A549 (cell line): ENCODE measurements around the gene SPEF1.

ENCODE experiments used
- BHLHE40 ChIP-seq: IDR thresholded peaks from 2 replicates; pipeline ENCODE4 v1.6.1; 2012; ENCODE audit warnings: low read depth, low read length, inconsistent platforms
- CEBPB ChIP-seq, 2 experiments: fragments of >200 bp in 1 of 2; sonication (Bioruptor Twin) in 1 of 2; formaldehyde crosslinking in 1 of 2; IDR thresholded peaks; 2 replicates each; pipeline ENCODE4 v1.6.1; 2012 to 2016
- CTCF ChIP-seq: fragments of >200 bp; sonication (Bioruptor Twin); formaldehyde crosslinking; IDR thresholded peaks from 3 replicates; pipeline ENCODE4 v1.5.1; 2016
- HDAC2 ChIP-seq: fragments of 200-600 bp; sonication (generic); IDR thresholded peaks from 2 replicates; pipeline ENCODE4 v1.6.1; 2016
- JUN ChIP-seq, 2 experiments: fragments of >200 bp; sonication (Bioruptor Twin); formaldehyde crosslinking; IDR thresholded peaks; 2 replicates in 1 of 2; 3 replicates in 1 of 2; pipeline ENCODE4 v1.6.1; 2016 to 2017
- KDM5A ChIP-seq: fragments of 200-600 bp; sonication (generic); IDR thresholded peaks from 2 replicates; pipeline ENCODE4 v1.6.1; 2016; ENCODE audit warnings: antibody characterized with exemption, mild to moderate bottlenecking
- PHF8 ChIP-seq: fragments of 200-600 bp; sonication (generic); IDR thresholded peaks from 2 replicates; pipeline ENCODE4 v1.6.1; 2016; ENCODE audit warnings: low read depth, mild to moderate bottlenecking, antibody characterized with exemption, moderate library complexity, borderline replicate concordance
- POLR2A ChIP-seq: IDR thresholded peaks from 2 replicates; pipeline ENCODE4 v1.6.1; 2012; ENCODE audit warnings: mild to moderate bottlenecking, low read length
- RFX5 ChIP-seq: fragments of 450-650 bp; IDR thresholded peaks from 2 replicates; pipeline ENCODE4 v1.7.1; 2014; ENCODE audit warnings: antibody characterized with exemption, mild to moderate bottlenecking, moderate library complexity

- TF ChIP-seq RFX5 (no peak; the same call in 1 of the 2 replicates), HDAC2 (no peak), CTCF (peak; percentile 76), KDM5A (no peak), PHF8 (peak; percentile 63; the same call in 1 of the 2 replicates), CEBPB (IDR thresholded peaks at IDR 0.05) (no peak), POLR2A (0 out of 2 replicates have a peak, but pooled peaks have one; percentile 15), JUN (IDR thresholded peaks at IDR 0.05) (no peak), BHLHE40 (no peak)
Observed at GRCh38 chr20:3768342-3769130, 12.7 kb downstream of the SPEF1 start.
